Activated CD4-positive, alpha-beta T cell treated with anti-CD3 and anti-CD28 coated beads, Interleukin-2, amount 10 ng/mL, durations not matched to agents 24 days and 14 days (primary cell): ENCODE results near the gene PTEN. TPM values are rescaled to one million over a fixed set of nuclear protein-coding genes. Genes with fewer than 3 reads are reported as not detected.
A peak's percentile ranks its signal among the peaks of the same experiment; 100 is the strongest.
"Not testable (repeated sequence)": the region's sequence is repeated elsewhere in the genome, so short reads cannot be mapped to it uniquely, and the experiment has no call there.

ENCODE experiments used
- DNase-seq: peaks from one replicate; pipeline ENCODE4 v3.0.0; 2022
- H3K27ac Mint-ChIP-seq: one replicate; pipeline ENCODE4 v1.8.0; 2022; ENCODE audit warnings: mild to moderate bottlenecking, mixed read lengths
- H3K27me3 Mint-ChIP-seq: one replicate; pipeline ENCODE4 v1.8.0; 2022; ENCODE audit warnings: mixed read lengths
- H3K36me3 Mint-ChIP-seq: one replicate; pipeline ENCODE4 v1.8.0; 2022; ENCODE audit warnings: low read depth, mild to moderate bottlenecking, mixed read lengths
- H3K4me1 Mint-ChIP-seq: one replicate; pipeline ENCODE4 v1.8.0; 2021; ENCODE audit warnings: mixed read lengths
- H3K4me3 Mint-ChIP-seq: one replicate; pipeline ENCODE4 v1.8.0; 2022; ENCODE audit warnings: mild to moderate bottlenecking, moderate library complexity, mixed read lengths
- H3K9me3 Mint-ChIP-seq: one replicate; pipeline ENCODE4 v1.8.0; 2021; ENCODE audit warnings: mixed read lengths
- intact Hi-C: fragments of 100-400 bp; cut with micrococcal nuclease; formaldehyde crosslinking; loops from one replicate; pipeline ENCODE4 v1.15.1; 2023
- total RNA-seq: library from RNA; stranded (reverse); gene quantifications from 2 replicates; pipeline ENCODE4 v1.2.3, GENCODE V29; 2022

Gene PTEN
- total RNA-seq, 1 donor from 2014 or later: 48.6 TPM

- Mint-ChIP-seq H3K27me3 (no peaks in the 10 kb centered on the region), H3K36me3 (peaks cover 56% of the 10 kb centered on the region), H3K9me3 (peaks cover 3% of the 10 kb centered on the region), H3K27ac (no peak overlapping the region), H3K4me3 (no peak overlapping the region), H3K4me1 (peaks cover 4% of the 10 kb centered on the region)
- DNase-seq: no peak
- intact Hi-C loops: no loop called here
Observed at GRCh38 chr10:87895430-87895829, 32.0 kb downstream of the PTEN start.

DNA sequence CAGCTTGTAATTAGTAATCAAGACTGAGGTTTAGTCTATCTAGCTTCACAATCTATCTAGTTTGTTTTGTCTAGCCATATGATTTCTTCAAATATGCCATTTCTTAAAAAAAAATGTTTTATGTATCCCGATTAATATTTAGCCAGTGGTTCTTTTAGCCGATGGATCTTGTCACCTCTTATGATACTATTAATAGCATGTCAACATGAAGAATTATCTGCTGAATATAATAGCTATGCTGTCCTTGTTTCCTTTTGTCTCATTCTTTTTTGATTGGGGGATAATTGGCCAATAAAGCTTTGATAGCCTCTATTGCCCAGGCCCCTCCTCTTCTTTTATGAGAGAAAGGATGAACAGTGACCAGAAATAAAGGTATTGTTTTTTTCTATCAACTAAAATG is 32.8 kb downstream of the PTEN start:
- intact Hi-C loops: no loop called here
- no peak for DNase-seq
- Mint-ChIP-seq H3K36me3 (peaks cover 64% of the 10 kb centered on the region), H3K9me3 (peaks cover 10% of the 10 kb centered on the region), H3K27ac (no peak overlapping the region), H3K27me3 (no peaks in the 10 kb centered on the region), H3K4me3 (no peak overlapping the region), H3K4me1 (peaks cover 11% of the 10 kb centered on the region)

GRCh38 chr10:87897957-87898356 is 34.5 kb downstream of the PTEN start:
- DNase-seq, H3K27ac Mint-ChIP-seq, intact Hi-C loops, H3K27me3 Mint-ChIP-seq, H3K4me3 Mint-ChIP-seq: not testable (repeated sequence)
- Mint-ChIP-seq H3K36me3 (peaks cover 73% of the 10 kb centered on the region), H3K4me1 (peaks cover 17% of the 10 kb centered on the region), H3K9me3 (peaks cover 14% of the 10 kb centered on the region)

DNA sequence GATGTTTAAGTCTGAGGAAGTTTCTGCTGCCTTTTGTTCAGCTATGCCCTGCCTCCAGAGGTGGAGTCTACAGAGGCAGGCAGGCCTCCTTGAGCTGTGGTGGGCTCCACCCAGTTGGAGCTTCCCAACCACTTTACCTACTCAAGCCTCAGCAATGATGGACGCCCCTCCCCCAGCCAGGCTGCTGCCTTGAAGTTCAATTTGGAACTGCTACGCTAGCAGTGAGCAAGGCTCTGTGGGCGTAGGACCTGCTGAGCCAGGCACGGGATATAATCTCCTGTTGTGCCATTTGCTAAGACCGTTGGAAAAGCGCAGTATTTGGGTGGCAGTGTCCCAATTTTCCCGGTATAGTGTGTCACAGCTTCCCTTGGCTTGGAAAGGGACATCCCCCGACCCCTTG is 40.0 kb downstream of the PTEN start:
- H3K27ac Mint-ChIP-seq, DNase-seq, intact Hi-C loops, H3K4me3 Mint-ChIP-seq, H3K27me3 Mint-ChIP-seq: not testable (repeated sequence)
- Mint-ChIP-seq H3K4me1 (peaks cover 20% of the 10 kb centered on the region), H3K9me3 (peaks cover 14% of the 10 kb centered on the region), H3K36me3 (peaks cover 83% of the 10 kb centered on the region)

DNA sequence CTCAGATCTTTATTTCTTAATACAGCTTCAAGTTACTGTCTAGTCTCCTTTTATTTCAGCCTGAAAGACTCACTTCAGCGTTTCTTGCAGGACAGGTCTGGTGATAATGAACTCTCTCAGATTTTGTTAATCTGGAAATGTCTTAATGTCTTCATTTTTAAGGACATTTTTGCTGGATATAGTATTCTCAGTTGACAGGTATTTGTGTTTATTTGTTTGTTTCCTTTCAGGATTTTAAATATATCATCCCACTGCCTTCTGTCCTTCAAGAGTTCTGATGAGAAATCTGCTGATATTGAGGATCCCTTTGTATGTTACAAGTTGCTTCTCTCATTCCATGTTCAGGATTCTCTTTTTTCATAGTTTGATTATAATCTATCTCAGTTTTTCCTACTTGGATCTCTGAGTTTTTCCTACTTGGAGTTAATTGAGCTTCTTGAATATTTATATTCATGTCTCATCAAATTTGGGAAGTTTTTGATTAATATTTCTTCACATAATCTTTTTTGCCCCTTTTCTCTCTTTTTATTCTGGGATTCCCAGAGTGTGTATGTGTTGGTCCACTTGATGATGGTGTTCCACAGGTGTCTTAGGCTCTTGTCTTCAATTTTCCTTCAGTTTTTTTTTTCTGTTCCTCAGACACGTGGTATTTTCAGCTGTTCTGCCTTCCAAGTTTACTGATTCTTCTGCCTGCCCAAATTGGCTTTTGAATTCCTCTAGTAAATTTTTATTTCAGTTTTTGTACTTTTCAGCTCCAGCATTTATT is 49.9 kb downstream of the PTEN start:
- peaks cover 70% of the 10 kb centered on the region for H3K36me3 Mint-ChIP-seq
- H3K4me1 Mint-ChIP-seq: peaks cover 24% of the 10 kb centered on the region
- peaks cover 24% of the 10 kb centered on the region for H3K9me3 Mint-ChIP-seq
- DNase-seq: no peak
- peak overlapping the region; percentile 65 for H3K27ac Mint-ChIP-seq
- no peaks in the 10 kb centered on the region for H3K27me3 Mint-ChIP-seq
- no peak overlapping the region for H3K4me3 Mint-ChIP-seq
- intact Hi-C loops: no loop called here

GRCh38 chr10:87915406-87915805 is 52.0 kb downstream of the PTEN start:
- intact Hi-C loops: no loop called here
- Mint-ChIP-seq H3K9me3 (peaks cover 24% of the 10 kb centered on the region), H3K36me3 (peaks cover 56% of the 10 kb centered on the region), H3K4me1 (peaks cover 30% of the 10 kb centered on the region), H3K27ac (no peak overlapping the region), H3K27me3 (no peaks in the 10 kb centered on the region), H3K4me3 (no peak overlapping the region)
- DNase-seq: no peak

DNA sequence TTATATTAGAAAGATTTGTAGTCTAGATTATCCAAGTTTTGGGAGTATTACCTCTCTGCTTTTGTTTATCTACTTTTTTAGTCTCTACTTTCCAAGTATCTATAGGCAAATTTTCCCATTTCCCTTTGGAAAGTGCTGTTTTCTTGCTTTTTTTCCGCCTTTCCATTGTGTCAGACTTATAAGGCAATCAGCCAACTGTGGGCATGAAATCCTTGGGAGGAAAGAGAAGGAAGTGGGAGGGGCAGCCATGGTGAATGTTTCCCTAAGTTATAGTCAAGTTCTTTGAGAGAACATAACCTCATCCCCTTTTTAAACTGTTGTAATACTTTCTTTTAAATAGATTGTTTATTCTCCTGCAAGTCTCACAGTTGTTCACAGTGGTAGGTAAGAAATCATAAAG is 52.6 kb downstream of the PTEN start:
- H3K27ac Mint-ChIP-seq: no peak overlapping the region

DNA sequence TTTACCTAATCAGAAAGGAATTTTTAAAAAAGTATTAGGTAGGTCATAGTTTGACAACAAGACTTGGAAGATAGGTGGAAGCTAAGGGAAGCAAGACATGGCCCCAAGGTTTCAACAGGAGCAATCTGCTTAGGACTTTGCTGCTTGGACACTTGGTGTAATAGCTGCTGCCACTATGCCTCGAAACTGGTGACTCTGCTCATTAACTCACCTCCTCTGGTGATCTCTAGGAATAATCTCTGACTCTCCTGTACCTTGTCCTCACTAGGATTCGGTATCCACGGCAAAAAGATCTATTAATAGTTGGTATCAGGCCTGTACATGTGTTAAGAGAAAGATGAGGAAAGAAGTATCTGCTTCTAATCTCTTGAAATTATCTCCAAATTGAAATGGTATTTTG is 53.1 kb downstream of the PTEN start:
- Mint-ChIP-seq H3K4me3 (no peak overlapping the region), H3K36me3 (peaks cover 48% of the 10 kb centered on the region), H3K27me3 (no peaks in the 10 kb centered on the region), H3K27ac (no peak overlapping the region), H3K4me1 (peaks cover 30% of the 10 kb centered on the region), H3K9me3 (peaks cover 20% of the 10 kb centered on the region)
- no peak for DNase-seq
- intact Hi-C loops: no loop called here

More for the DNA sequence above, 52.6 kb downstream of the PTEN start:
- Mint-ChIP-seq H3K4me1 (peaks cover 30% of the 10 kb centered on the region), H3K27me3 (no peaks in the 10 kb centered on the region), H3K36me3 (peaks cover 52% of the 10 kb centered on the region), H3K9me3 (peaks cover 24% of the 10 kb centered on the region), H3K4me3 (no peak overlapping the region)
- intact Hi-C loops: no loop called here
- no peak for DNase-seq

GRCh38 chr10:87918254-87918859 is 54.9 kb downstream of the PTEN start:
- H3K9me3 Mint-ChIP-seq: peaks cover 11% of the 10 kb centered on the region
- no peak for DNase-seq
- no peak overlapping the region for H3K4me3 Mint-ChIP-seq
- H3K27me3 Mint-ChIP-seq: no peaks in the 10 kb centered on the region
- intact Hi-C loops: loop anchor here (2.0 kb wide), 1 partner anchor 54 kb away; no protein-coding TSS in a partner anchor
- peak overlapping the region; percentile 43 for H3K27ac Mint-ChIP-seq
- H3K36me3 Mint-ChIP-seq: peaks cover 40% of the 10 kb centered on the region
- H3K4me1 Mint-ChIP-seq: peaks cover 35% of the 10 kb centered on the region

GRCh38 chr10:87920538-87920937 is 57.1 kb downstream of the PTEN start:
- intact Hi-C loops: no loop called here
- peaks cover 40% of the 10 kb centered on the region for H3K4me1 Mint-ChIP-seq
- H3K36me3 Mint-ChIP-seq: peaks cover 45% of the 10 kb centered on the region
- H3K9me3 Mint-ChIP-seq: peaks cover 3% of the 10 kb centered on the region
- H3K27ac Mint-ChIP-seq: no peak overlapping the region
- H3K4me3 Mint-ChIP-seq: no peak overlapping the region
- no peaks in the 10 kb centered on the region for H3K27me3 Mint-ChIP-seq
- DNase-seq: no peak

DNA sequence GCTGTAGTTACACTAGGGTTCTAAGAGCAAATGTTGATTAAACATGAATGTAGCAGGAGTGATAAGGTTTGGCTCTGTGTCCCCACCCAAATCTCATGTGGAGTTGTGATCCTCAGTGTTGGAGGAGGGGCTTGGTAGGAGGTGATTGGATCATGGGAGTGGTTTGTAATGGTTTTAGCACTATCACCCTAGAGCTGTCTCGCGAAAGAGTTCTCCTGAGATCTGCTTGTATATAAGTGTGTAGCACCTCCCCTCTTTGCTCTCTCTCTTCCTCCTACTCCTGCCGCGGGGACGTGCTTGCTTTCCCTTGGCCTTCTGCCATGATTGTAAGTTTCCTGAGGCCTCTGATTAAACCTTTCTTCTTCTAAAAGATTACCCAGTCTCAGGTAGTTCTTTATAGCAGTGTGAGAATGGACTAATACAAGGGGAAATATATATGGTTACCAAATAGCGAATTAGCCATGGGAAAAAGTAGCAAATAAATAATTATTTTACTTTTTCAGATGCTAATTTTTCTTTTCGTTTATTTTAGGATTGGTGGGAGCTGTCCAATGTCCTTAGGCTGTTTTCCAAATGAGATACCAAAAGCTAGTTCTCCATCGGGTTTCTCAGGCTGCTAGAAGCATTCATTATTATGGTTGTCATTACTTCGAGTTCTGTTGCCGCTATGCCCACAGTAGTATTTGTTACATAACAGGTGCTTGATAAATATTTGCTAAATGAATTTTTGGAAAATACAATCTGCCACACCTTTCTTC is 58.7 kb downstream of the PTEN start:
- H3K36me3 Mint-ChIP-seq: peaks cover 48% of the 10 kb centered on the region
- no peak overlapping the region for H3K4me3 Mint-ChIP-seq
- no peak overlapping the region for H3K27ac Mint-ChIP-seq
- peaks cover 3% of the 10 kb centered on the region for H3K9me3 Mint-ChIP-seq
- intact Hi-C loops: no loop called here
- H3K27me3 Mint-ChIP-seq: no peaks in the 10 kb centered on the region
- DNase-seq: no peak
- peaks cover 37% of the 10 kb centered on the region for H3K4me1 Mint-ChIP-seq

DNA sequence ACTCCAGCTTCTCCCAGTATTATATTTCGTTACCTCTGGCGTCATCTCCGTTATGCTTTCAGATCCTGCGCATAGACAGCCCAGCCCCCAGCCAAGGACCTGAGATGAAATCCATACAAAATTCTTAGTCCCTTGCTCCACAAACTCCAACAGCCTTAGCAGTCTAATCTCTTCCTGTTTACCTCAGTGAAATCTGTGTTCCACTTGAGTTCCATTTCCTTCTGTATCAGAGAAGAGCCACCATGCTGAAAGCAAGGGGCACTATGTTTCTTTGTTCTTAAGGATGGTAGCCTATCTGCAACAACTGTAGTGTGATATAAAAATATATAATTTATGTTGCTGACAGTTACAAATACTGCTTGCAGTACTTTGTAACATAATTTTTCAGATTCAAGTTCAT is 59.8 kb downstream of the PTEN start:
- Mint-ChIP-seq H3K27ac (no peak overlapping the region), H3K4me3 (no peak overlapping the region), H3K27me3 (no peaks in the 10 kb centered on the region), H3K36me3 (peaks cover 54% of the 10 kb centered on the region), H3K4me1 (peaks cover 34% of the 10 kb centered on the region), H3K9me3 (peaks cover 3% of the 10 kb centered on the region)
- intact Hi-C loops: no loop called here
- no peak for DNase-seq

DNA sequence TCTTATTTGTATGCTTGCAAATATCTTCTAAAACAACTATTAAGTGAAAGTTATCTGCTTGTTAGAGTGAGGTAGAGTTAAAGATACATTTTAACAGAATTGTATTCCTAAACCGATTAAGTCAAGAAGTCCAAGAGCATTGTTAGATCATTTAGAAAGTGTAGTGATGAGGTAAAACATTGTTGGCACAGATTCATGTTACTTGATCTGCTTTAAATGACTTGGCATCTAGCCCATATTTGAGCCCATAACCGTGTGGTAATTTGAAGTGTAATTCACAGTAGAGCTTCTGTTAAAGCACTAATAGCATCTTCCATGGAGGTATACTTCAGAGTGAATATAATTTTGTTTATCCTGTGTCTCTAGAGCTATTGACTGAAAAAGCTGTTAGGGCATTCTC is 62.1 kb downstream of the PTEN start:
- Mint-ChIP-seq H3K27me3 (no peaks in the 10 kb centered on the region), H3K4me1 (peaks cover 39% of the 10 kb centered on the region), H3K36me3 (peaks cover 57% of the 10 kb centered on the region), H3K27ac (no peak overlapping the region), H3K9me3 (peaks cover 3% of the 10 kb centered on the region), H3K4me3 (no peak overlapping the region)
- intact Hi-C loops: no loop called here
- no peak for DNase-seq

DNA sequence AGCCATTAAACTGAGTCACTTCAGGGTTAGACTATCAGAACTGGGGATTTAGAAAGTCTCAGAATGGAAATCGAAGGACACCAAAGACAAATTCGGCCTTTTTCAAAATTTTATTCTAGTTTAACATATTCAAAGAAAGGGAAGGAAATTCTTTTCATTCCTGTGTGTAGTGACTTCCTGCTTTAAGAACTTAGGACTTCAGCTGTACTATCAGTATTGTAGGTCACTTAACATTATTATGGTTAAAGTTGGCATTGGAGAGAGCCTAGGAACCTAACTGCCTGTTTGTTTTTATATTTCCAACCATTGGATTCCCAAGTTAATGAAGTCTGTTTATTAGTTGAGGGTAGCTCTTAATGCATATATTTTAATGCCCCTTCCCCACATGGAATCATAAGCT is 63.7 kb downstream of the PTEN start:
- H3K36me3 Mint-ChIP-seq: peaks cover 60% of the 10 kb centered on the region
- peaks cover 3% of the 10 kb centered on the region for H3K9me3 Mint-ChIP-seq
- H3K4me1 Mint-ChIP-seq: peaks cover 48% of the 10 kb centered on the region
- H3K27me3 Mint-ChIP-seq: no peaks in the 10 kb centered on the region
- no peak overlapping the region for H3K4me3 Mint-ChIP-seq
- DNase-seq: no peak
- no peak overlapping the region for H3K27ac Mint-ChIP-seq
- intact Hi-C loops: no loop called here
